Measurements from ENCODE around the gene OPHN1. TPM values are rescaled to one million over a fixed set of nuclear protein-coding genes. Genes with fewer than 3 reads are reported as not detected.

Gene OPHN1
- total RNA-seq, 4 donors from 2014 or later, result 7.0 to 11.5 (median 10.5) TPM

GRCh38 chrX:68180579-68180978 lies 252.7 kb downstream of the OPHN1 start:
- no peaks in the 10 kb centered on the region for H3K4me1 ChIP-seq
- intact Hi-C loops (cut with DNase I), result no loop called here
- H3K27me3 ChIP-seq, result no peaks in the 10 kb centered on the region
- no peaks in the 10 kb centered on the region for H3K36me3 ChIP-seq
- H3K4me3 ChIP-seq (replicated peaks in 1 of 3), result no peak overlapping the region
- no peak for DNase-seq
- TF ChIP-seq CTCF (IDR thresholded peaks at IDR 0.05) (no peak), POLR2A (IDR thresholded peaks at IDR 0.05) (no peak)
- H3K9me3 ChIP-seq, result no peaks in the 10 kb centered on the region
- no peak overlapping the region for H3K27ac ChIP-seq
- WGBS, 2 donors, result 61 to 77% methylated on average over 2 of the region's 2 CpGs

- no peaks in the 10 kb centered on the region for H3K4me1 ChIP-seq
- no peak for DNase-seq
- H3K27me3 ChIP-seq, result no peaks in the 10 kb centered on the region
- no peak overlapping the region for H3K27ac ChIP-seq
- no peak for TF ChIP-seq POLR2A (IDR thresholded peaks at IDR 0.05)
- no peak for TF ChIP-seq CTCF (IDR thresholded peaks at IDR 0.05)
- intact Hi-C loops (cut with DNase I), result no loop called here
- H3K4me3 ChIP-seq (replicated peaks in 1 of 3), result no peak overlapping the region
- H3K9me3 ChIP-seq, result no peaks in the 10 kb centered on the region
- WGBS, 2 donors, result 100% methylated on average over 1 of the region's 1 CpG
- H3K36me3 ChIP-seq, result no peaks in the 10 kb centered on the region
These were observed 253.9 kb downstream of the OPHN1 start for GRCh38 chrX:68179355-68179754.

- Histone ChIP-seq H3K4me3 (replicated peaks in 1 of 3) (no peak overlapping the region), H3K4me1 (no peaks in the 10 kb centered on the region), H3K27ac (no peak overlapping the region), H3K36me3 (no peaks in the 10 kb centered on the region), H3K9me3 (no peaks in the 10 kb centered on the region), H3K27me3 (no peaks in the 10 kb centered on the region)
- TF ChIP-seq POLR2A (IDR thresholded peaks at IDR 0.05) (no peak), CTCF (IDR thresholded peaks at IDR 0.05) (no peak)
- no peak for DNase-seq
- WGBS, 2 donors, result 74 to 81% methylated on average over 4 of the region's 4 CpGs
- intact Hi-C loops (cut with DNase I), result no loop called here
These were observed 255.8 kb downstream of the OPHN1 start for GRCh38 chrX:68177542-68177941.

- Histone ChIP-seq H3K27ac (no peak overlapping the region), H3K4me1 (no peaks in the 10 kb centered on the region), H3K36me3 (no peaks in the 10 kb centered on the region), H3K9me3 (no peaks in the 10 kb centered on the region), H3K27me3 (no peaks in the 10 kb centered on the region), H3K4me3 (replicated peaks in 1 of 3) (no peak overlapping the region)
- intact Hi-C loops (cut with DNase I), result no loop called here
- 90 to 93% methylated on average over 3 of the region's 3 CpGs for WGBS, 2 donors
- TF ChIP-seq POLR2A (IDR thresholded peaks at IDR 0.05) (no peak), CTCF (IDR thresholded peaks at IDR 0.05) (no peak)
- DNase-seq, result no peak
These were observed 257.7 kb downstream of the OPHN1 start for GRCh38 chrX:68175562-68175961.

GRCh38 chrX:68163441-68163840 lies 269.9 kb downstream of the OPHN1 start:
- no peak overlapping the region for H3K27ac ChIP-seq
- no peaks in the 10 kb centered on the region for H3K27me3 ChIP-seq
- intact Hi-C loops (cut with DNase I), result no loop called here
- DNase-seq, result no peak
- no peaks in the 10 kb centered on the region for H3K36me3 ChIP-seq
- H3K9me3 ChIP-seq, result no peaks in the 10 kb centered on the region
- TF ChIP-seq POLR2A (IDR thresholded peaks at IDR 0.05) (no peak), CTCF (IDR thresholded peaks at IDR 0.05) (no peak)
- WGBS, 2 donors, result 72 to 75% methylated on average over 2 of the region's 2 CpGs
- no peaks in the 10 kb centered on the region for H3K4me1 ChIP-seq
- H3K4me3 ChIP-seq (replicated peaks in 1 of 3), result no peak overlapping the region
